ENCODE data around the gene SPTLC3. TPM values are rescaled to one million over a fixed set of nuclear protein-coding genes. Genes with fewer than 3 reads are reported as not detected.
A peak's percentile ranks its signal among the peaks of the same experiment; 100 is the strongest.

SPTLC3 gene
- total and polyA plus RNA-seq, 2 of the 13 experiments (the other 11 are each of a cell fraction or from before 2014, with no cell fraction given): 20.5 to 95.6 TPM

- TF ChIP-seq ZKSCAN8 (CRISPR knock-in tag; IDR thresholded peaks at IDR 0.05; ENCODE audit: borderline replicate concordance) (0 out of 2 replicates have a peak, but pooled peaks have one; percentile 19), TFE3 (CRISPR knock-in tag; IDR thresholded peaks at IDR 0.05) (peak; percentile 22; the same call in 1 of the 2 replicates), CREB1 (IDR thresholded peaks at IDR 0.05) (no peak), CREB1 (CRISPR knock-in tag; IDR thresholded peaks at IDR 0.05) (0 out of 2 replicates have a peak, but pooled peaks have one; percentile 33), PHF8 (CRISPR knock-in tag; IDR thresholded peaks at IDR 0.05) (peak; percentile 18; the same call in 1 of the 2 replicates), EP300 (IDR thresholded peaks at IDR 0.05; ENCODE audit: low read depth in 2 of 2, low read length in 2 of 2) (peak in 1 of 2 experiments; percentile 73; a peak in 2 of 4 replicates), EP300 (CRISPR knock-in tag; IDR thresholded peaks at IDR 0.05; ENCODE audit: borderline replicate concordance) (no peak; the same call in 1 of the 2 replicates), ZNF547 (CRISPR knock-in tag; IDR thresholded peaks at IDR 0.05) (0 out of 2 replicates have a peak, but pooled peaks have one; percentile 70), GTF2F1 (IDR thresholded peaks at IDR 0.05; ENCODE audit: low read length) (no peak), NFKBIZ (CRISPR knock-in tag; IDR thresholded peaks at IDR 0.05) (0 out of 2 replicates have a peak, but pooled peaks have one; percentile 51), SYNCRIP (IDR thresholded peaks at IDR 0.05; ENCODE audit: insufficient read depth, low read depth, low read length) (no peak), KLF11 (CRISPR knock-in tag; IDR thresholded peaks at IDR 0.05) (no peak), ZNF792 (CRISPR knock-in tag; IDR thresholded peaks at IDR 0.05) (peak; percentile 62; the same call in 1 of the 2 replicates), ZNF207 (IDR thresholded peaks at IDR 0.05; ENCODE audit: borderline replicate concordance) (no peak), MIXL1 (CRISPR knock-in tag; IDR thresholded peaks at IDR 0.05) (0 out of 2 replicates have a peak, but pooled peaks have one; percentile 12), HDAC2 (CRISPR knock-in tag; IDR thresholded peaks at IDR 0.05) (peak; percentile 44; the same call in 1 of the 2 replicates), CSRNP2 (CRISPR knock-in tag; conservative IDR thresholded peaks at IDR 0.05; ENCODE audit: low read depth) (no peak), STAG1 (CRISPR knock-in tag; IDR thresholded peaks at IDR 0.05) (peak; percentile 17), ZSCAN30 (CRISPR knock-in tag; IDR thresholded peaks at IDR 0.05) (no peak)
Observed at GRCh38 chr20:12976720-12977309, 32.0 kb upstream of the SPTLC3 start (continued).
